Loucy (cell line): ENCODE measurements around the gene DACH1.

Experiments
- EZH2phosphoT487 ChIP-seq: fragments of 200-600 bp; IDR thresholded peaks from 2 replicates; pipeline ENCODE4 v1.6.1; 2018; ENCODE audit warnings: antibody characterized with exemption, mild to moderate bottlenecking, moderate library complexity, borderline replicate concordance
- TF ChIP-seq, protein P1 (sequence below): fragments of 200-600 bp; sonication (generic); conservative IDR thresholded peaks from 2 replicates; pipeline ENCODE4 v1.5.1; 2014; ENCODE audit warnings: mild to moderate bottlenecking, antibody characterized with exemption, low read length

DNA sequence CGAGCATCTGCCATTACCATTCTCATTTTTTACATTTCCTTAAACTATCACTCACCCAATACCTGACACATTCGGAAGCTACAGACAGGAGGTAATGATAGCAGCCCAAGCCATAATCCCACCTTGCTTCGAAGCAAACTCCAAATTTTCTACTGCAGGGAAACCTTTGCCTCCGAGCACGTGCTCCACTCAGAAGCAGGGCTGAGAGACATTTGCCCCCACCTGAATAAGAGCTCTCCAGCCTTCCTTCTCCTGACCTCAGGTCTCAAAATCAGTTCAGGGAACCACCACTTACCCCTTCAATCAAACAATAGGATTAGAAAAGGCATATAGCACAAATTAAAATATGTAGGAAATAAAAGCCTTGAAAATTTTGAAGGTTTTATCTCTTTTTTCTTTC lies 2.3 kb upstream of the DACH1 start:
- TF ChIP-seq, protein P1, sequence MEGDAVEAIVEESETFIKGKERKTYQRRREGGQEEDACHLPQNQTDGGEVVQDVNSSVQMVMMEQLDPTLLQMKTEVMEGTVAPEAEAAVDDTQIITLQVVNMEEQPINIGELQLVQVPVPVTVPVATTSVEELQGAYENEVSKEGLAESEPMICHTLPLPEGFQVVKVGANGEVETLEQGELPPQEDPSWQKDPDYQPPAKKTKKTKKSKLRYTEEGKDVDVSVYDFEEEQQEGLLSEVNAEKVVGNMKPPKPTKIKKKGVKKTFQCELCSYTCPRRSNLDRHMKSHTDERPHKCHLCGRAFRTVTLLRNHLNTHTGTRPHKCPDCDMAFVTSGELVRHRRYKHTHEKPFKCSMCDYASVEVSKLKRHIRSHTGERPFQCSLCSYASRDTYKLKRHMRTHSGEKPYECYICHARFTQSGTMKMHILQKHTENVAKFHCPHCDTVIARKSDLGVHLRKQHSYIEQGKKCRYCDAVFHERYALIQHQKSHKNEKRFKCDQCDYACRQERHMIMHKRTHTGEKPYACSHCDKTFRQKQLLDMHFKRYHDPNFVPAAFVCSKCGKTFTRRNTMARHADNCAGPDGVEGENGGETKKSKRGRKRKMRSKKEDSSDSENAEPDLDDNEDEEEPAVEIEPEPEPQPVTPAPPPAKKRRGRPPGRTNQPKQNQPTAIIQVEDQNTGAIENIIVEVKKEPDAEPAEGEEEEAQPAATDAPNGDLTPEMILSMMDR = no peak
- no peak for TF ChIP-seq EZH2phosphoT487
